ENCODE data around the gene BLVRA.

The BLVRA gene

DNA sequence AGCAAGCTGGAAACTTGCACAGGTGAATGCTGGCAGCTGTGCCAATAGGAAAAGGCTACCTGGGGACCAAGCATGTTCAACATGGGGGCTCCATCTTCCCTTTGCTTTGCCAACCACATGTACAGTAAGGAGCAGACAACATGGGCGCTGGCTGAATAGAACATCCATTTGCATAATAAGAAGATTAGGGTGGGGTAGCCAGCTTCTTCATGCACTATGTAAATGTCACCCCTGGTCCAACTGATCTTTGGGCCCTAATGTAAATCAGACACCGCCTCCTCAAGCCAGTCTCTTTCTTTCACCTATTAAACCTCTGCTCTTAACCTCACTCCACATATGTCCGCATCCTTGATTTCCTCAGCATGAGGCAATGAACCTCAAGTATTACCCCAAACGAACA, 84.8 kb downstream of the BLVRA start:
- no peaks in the 10 kb centered on the region for H3K36me3 ChIP-seq (ENCODE audit: control insufficient read depth, insufficient read depth, low read length)
- H3K9ac ChIP-seq, result no peak overlapping the region
- no peaks in the 10 kb centered on the region for H3K79me2 ChIP-seq
- TF ChIP-seq, protein P1, sequence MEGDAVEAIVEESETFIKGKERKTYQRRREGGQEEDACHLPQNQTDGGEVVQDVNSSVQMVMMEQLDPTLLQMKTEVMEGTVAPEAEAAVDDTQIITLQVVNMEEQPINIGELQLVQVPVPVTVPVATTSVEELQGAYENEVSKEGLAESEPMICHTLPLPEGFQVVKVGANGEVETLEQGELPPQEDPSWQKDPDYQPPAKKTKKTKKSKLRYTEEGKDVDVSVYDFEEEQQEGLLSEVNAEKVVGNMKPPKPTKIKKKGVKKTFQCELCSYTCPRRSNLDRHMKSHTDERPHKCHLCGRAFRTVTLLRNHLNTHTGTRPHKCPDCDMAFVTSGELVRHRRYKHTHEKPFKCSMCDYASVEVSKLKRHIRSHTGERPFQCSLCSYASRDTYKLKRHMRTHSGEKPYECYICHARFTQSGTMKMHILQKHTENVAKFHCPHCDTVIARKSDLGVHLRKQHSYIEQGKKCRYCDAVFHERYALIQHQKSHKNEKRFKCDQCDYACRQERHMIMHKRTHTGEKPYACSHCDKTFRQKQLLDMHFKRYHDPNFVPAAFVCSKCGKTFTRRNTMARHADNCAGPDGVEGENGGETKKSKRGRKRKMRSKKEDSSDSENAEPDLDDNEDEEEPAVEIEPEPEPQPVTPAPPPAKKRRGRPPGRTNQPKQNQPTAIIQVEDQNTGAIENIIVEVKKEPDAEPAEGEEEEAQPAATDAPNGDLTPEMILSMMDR (IDR thresholded peaks at IDR 0.05), result no peak
- no peaks in the 10 kb centered on the region for H3K9me3 ChIP-seq (ENCODE audit: control insufficient read depth, low read length)
- H2AFZ ChIP-seq, result no peak overlapping the region
- H3K27ac ChIP-seq, result no peak overlapping the region
- H3K27me3 ChIP-seq (ENCODE audit: control insufficient read depth, insufficient read depth, low read length), result no peaks in the 10 kb centered on the region
- no peak overlapping the region for H3K4me3 ChIP-seq (ENCODE audit: low read depth, low read length)
- no peaks in the 10 kb centered on the region for H3K4me1 ChIP-seq
- H3K4me2 ChIP-seq (ENCODE audit: low read length), result no peak overlapping the region

- Histone ChIP-seq H3K36me3 (ENCODE audit: control insufficient read depth, insufficient read depth, low read length) (no peaks in the 10 kb centered on the region), H3K4me2 (ENCODE audit: low read length) (no peak overlapping the region)
Measured at GRCh38 chr7:43844257-43844656, 85.8 kb downstream of the BLVRA start.

DNA sequence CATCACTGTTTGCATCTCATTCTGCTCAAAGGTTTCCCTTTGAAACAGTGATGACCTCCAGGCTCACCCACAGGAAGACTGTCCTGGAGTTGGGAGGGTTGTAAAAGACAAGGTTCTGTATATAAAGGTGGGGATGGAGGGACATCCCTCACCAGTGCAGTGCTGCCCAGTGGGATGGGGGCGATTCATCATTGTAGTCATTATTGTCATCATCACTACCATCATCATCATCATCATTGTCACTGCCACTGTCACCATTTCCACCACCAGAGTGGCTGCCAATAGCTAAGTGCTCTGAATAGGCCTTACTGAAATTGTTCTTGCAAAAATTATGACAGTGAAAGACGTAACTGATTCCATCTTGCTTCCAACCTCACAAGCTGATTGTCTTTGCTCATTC, 86.2 kb downstream of the BLVRA start:
- H3K4me3 ChIP-seq (ENCODE audit: low read depth, low read length), result no peak overlapping the region
- no peaks in the 10 kb centered on the region for H3K36me3 ChIP-seq (ENCODE audit: control insufficient read depth, insufficient read depth, low read length)
- no peak overlapping the region for H3K4me2 ChIP-seq (ENCODE audit: low read length)
- no peak overlapping the region for H3K27ac ChIP-seq
- no peaks in the 10 kb centered on the region for H3K9me3 ChIP-seq (ENCODE audit: control insufficient read depth, low read length)
- H3K79me2 ChIP-seq, result no peaks in the 10 kb centered on the region
- H3K4me1 ChIP-seq, result no peaks in the 10 kb centered on the region
- H3K9ac ChIP-seq, result no peak overlapping the region
- no peak overlapping the region for H2AFZ ChIP-seq
- TF ChIP-seq, protein P1 (IDR thresholded peaks at IDR 0.05), result no peak
- no peaks in the 10 kb centered on the region for H3K27me3 ChIP-seq (ENCODE audit: control insufficient read depth, insufficient read depth, low read length)

More at GRCh38 chr7:43844257-43844656, 85.8 kb downstream of the BLVRA start:
- H3K9ac ChIP-seq, result no peak overlapping the region
- no peak overlapping the region for H3K27ac ChIP-seq
- H2AFZ ChIP-seq, result no peak overlapping the region
- TF ChIP-seq, protein P1 (IDR thresholded peaks at IDR 0.05), result no peak
- H3K27me3 ChIP-seq (ENCODE audit: control insufficient read depth, insufficient read depth, low read length), result no peaks in the 10 kb centered on the region
- H3K4me3 ChIP-seq (ENCODE audit: low read depth, low read length), result no peak overlapping the region
- no peaks in the 10 kb centered on the region for H3K79me2 ChIP-seq
- no peaks in the 10 kb centered on the region for H3K4me1 ChIP-seq
- no peaks in the 10 kb centered on the region for H3K9me3 ChIP-seq (ENCODE audit: control insufficient read depth, low read length)

GRCh38 chr7:43847496-43847895, 89.0 kb downstream of the BLVRA start:
- no peaks in the 10 kb centered on the region for H3K27me3 ChIP-seq (ENCODE audit: control insufficient read depth, insufficient read depth, low read length)
- TF ChIP-seq, protein P1 (IDR thresholded peaks at IDR 0.05), result no peak
- H3K79me2 ChIP-seq, result no peaks in the 10 kb centered on the region
- H3K27ac ChIP-seq, result no peak overlapping the region
- no peak overlapping the region for H2AFZ ChIP-seq
- no peak overlapping the region for H3K4me3 ChIP-seq (ENCODE audit: low read depth, low read length)
- no peaks in the 10 kb centered on the region for H3K36me3 ChIP-seq (ENCODE audit: control insufficient read depth, insufficient read depth, low read length)
- no peaks in the 10 kb centered on the region for H3K9me3 ChIP-seq (ENCODE audit: control insufficient read depth, low read length)
- H3K4me1 ChIP-seq, result no peaks in the 10 kb centered on the region
- H3K9ac ChIP-seq, result no peak overlapping the region
- no peak overlapping the region for H3K4me2 ChIP-seq (ENCODE audit: low read length)

DNA sequence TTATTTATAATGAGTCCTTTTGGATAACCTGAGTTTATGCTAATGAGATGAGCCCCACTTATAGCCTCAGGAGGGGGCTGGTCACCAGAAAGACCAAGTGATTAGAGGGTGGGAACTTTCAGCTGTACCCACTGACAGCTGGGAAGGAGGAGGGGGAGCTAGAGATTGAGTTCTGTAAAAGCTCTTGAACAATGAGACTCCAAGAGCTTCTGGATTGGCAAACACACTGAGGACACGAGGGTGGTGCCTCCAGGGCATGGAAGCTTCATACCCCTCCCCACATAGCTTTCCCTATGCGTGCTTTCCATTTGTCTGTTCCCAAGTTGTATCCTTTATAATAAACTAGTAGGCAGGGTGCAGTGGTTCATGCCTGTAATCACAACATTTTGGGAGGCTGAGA, 90.6 kb downstream of the BLVRA start:
- Histone ChIP-seq H3K79me2 (no peaks in the 10 kb centered on the region), H3K27ac (no peak overlapping the region), H2AFZ (no peak overlapping the region), H3K27me3 (ENCODE audit: control insufficient read depth, insufficient read depth, low read length) (no peaks in the 10 kb centered on the region), H3K4me1 (no peaks in the 10 kb centered on the region), H3K4me2 (ENCODE audit: low read length) (no peak overlapping the region), H3K9me3 (ENCODE audit: control insufficient read depth, low read length) (no peaks in the 10 kb centered on the region), H3K36me3 (ENCODE audit: control insufficient read depth, insufficient read depth, low read length) (no peaks in the 10 kb centered on the region), H3K4me3 (ENCODE audit: low read depth, low read length) (no peak overlapping the region), H3K9ac (no peak overlapping the region)
- TF ChIP-seq, protein P1 (IDR thresholded peaks at IDR 0.05), result no peak
